ENCODE measurements around the gene SLC7A1. TPM values are rescaled to one million over a fixed set of nuclear protein-coding genes. Genes with fewer than 3 reads are reported as not detected.

Gene SLC7A1
- total RNA-seq, 1 experiment from 2014 or later, result 84.5 TPM

DNA sequence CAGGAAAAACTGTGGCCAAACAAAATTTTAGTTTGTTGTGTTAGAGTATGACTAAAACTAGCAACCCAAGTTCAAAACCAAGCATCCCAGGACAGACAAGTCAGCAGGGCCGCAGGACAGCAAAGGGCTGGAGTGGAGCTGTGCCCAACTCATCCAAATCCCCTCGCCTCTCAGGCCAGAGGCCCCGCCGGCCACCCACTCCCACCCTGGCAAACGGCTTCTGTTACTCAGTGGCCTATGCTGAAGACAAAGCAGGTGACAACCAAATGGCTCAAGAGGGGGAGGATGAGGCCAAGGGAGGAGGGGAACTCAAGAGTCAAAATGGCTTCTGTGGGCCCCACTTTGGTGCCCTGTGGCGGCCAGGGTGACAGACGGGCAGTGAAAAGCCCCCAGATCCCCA lies 69.7 kb downstream of the SLC7A1 start:
- no peaks in the 10 kb centered on the region for H3K9me3 Mint-ChIP-seq
- H3K27me3 Mint-ChIP-seq (ENCODE audit: low read depth), result no peaks in the 10 kb centered on the region
- TF ChIP-seq SP1 (CRISPR knock-in tag; conservative IDR thresholded peaks at IDR 0.05) (no peak), MXD4 (CRISPR knock-in tag; IDR thresholded peaks at IDR 0.05; ENCODE audit: borderline replicate concordance) (no peak), TP53 (CRISPR knock-in tag; IDR thresholded peaks at IDR 0.05) (no peak), TEAD1 (CRISPR knock-in tag; IDR thresholded peaks at IDR 0.05) (no peak), IRF2 (CRISPR knock-in tag; IDR thresholded peaks at IDR 0.05; ENCODE audit: borderline replicate concordance, low read depth) (no peak), SMAD3 (CRISPR knock-in tag; IDR thresholded peaks at IDR 0.05; ENCODE audit: borderline replicate concordance) (no peak), KAT7 (CRISPR knock-in tag; IDR thresholded peaks at IDR 0.05; ENCODE audit: borderline replicate concordance) (no peak), ETV6 (CRISPR knock-in tag; IDR thresholded peaks at IDR 0.05) (no peak), ZNF232 (CRISPR knock-in tag; IDR thresholded peaks at IDR 0.05) (no peak), ZNF121 (CRISPR knock-in tag; IDR thresholded peaks at IDR 0.05) (no peak), ZNF263 (CRISPR knock-in tag; IDR thresholded peaks at IDR 0.05; ENCODE audit: low read depth) (no peak), GTF2I (CRISPR knock-in tag; conservative IDR thresholded peaks at IDR 0.05) (no peak)
- TF ChIP-seq, protein P1, sequence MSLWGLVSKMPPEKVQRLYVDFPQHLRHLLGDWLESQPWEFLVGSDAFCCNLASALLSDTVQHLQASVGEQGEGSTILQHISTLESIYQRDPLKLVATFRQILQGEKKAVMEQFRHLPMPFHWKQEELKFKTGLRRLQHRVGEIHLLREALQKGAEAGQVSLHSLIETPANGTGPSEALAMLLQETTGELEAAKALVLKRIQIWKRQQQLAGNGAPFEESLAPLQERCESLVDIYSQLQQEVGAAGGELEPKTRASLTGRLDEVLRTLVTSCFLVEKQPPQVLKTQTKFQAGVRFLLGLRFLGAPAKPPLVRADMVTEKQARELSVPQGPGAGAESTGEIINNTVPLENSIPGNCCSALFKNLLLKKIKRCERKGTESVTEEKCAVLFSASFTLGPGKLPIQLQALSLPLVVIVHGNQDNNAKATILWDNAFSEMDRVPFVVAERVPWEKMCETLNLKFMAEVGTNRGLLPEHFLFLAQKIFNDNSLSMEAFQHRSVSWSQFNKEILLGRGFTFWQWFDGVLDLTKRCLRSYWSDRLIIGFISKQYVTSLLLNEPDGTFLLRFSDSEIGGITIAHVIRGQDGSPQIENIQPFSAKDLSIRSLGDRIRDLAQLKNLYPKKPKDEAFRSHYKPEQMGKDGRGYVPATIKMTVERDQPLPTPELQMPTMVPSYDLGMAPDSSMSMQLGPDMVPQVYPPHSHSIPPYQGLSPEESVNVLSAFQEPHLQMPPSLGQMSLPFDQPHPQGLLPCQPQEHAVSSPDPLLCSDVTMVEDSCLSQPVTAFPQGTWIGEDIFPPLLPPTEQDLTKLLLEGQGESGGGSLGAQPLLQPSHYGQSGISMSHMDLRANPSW (CRISPR knock-in tag; conservative IDR thresholded peaks at IDR 0.05; ENCODE audit: low read depth), result no peak
- TF ChIP-seq, protein P2, sequence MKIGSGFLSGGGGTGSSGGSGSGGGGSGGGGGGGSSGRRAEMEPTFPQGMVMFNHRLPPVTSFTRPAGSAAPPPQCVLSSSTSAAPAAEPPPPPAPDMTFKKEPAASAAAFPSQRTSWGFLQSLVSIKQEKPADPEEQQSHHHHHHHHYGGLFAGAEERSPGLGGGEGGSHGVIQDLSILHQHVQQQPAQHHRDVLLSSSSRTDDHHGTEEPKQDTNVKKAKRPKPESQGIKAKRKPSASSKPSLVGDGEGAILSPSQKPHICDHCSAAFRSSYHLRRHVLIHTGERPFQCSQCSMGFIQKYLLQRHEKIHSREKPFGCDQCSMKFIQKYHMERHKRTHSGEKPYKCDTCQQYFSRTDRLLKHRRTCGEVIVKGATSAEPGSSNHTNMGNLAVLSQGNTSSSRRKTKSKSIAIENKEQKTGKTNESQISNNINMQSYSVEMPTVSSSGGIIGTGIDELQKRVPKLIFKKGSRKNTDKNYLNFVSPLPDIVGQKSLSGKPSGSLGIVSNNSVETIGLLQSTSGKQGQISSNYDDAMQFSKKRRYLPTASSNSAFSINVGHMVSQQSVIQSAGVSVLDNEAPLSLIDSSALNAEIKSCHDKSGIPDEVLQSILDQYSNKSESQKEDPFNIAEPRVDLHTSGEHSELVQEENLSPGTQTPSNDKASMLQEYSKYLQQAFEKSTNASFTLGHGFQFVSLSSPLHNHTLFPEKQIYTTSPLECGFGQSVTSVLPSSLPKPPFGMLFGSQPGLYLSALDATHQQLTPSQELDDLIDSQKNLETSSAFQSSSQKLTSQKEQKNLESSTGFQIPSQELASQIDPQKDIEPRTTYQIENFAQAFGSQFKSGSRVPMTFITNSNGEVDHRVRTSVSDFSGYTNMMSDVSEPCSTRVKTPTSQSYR (CRISPR knock-in tag; IDR thresholded peaks at IDR 0.05), result no peak
- TF ChIP-seq, protein P3, sequence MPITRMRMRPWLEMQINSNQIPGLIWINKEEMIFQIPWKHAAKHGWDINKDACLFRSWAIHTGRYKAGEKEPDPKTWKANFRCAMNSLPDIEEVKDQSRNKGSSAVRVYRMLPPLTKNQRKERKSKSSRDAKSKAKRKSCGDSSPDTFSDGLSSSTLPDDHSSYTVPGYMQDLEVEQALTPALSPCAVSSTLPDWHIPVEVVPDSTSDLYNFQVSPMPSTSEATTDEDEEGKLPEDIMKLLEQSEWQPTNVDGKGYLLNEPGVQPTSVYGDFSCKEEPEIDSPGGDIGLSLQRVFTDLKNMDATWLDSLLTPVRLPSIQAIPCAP (CRISPR knock-in tag; IDR thresholded peaks at IDR 0.05), result no peak
- TF ChIP-seq, protein P4, sequence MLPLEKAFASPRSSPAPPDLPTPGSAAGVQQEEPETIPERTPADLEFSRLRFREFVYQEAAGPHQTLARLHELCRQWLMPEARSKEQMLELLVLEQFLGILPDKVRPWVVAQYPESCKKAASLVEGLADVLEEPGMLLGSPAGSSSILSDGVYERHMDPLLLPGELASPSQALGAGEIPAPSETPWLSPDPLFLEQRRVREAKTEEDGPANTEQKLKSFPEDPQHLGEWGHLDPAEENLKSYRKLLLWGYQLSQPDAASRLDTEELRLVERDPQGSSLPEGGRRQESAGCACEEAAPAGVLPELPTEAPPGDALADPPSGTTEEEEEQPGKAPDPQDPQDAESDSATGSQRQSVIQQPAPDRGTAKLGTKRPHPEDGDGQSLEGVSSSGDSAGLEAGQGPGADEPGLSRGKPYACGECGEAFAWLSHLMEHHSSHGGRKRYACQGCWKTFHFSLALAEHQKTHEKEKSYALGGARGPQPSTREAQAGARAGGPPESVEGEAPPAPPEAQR (CRISPR knock-in tag; IDR thresholded peaks at IDR 0.05), result no peak
- TF ChIP-seq, protein P5, sequence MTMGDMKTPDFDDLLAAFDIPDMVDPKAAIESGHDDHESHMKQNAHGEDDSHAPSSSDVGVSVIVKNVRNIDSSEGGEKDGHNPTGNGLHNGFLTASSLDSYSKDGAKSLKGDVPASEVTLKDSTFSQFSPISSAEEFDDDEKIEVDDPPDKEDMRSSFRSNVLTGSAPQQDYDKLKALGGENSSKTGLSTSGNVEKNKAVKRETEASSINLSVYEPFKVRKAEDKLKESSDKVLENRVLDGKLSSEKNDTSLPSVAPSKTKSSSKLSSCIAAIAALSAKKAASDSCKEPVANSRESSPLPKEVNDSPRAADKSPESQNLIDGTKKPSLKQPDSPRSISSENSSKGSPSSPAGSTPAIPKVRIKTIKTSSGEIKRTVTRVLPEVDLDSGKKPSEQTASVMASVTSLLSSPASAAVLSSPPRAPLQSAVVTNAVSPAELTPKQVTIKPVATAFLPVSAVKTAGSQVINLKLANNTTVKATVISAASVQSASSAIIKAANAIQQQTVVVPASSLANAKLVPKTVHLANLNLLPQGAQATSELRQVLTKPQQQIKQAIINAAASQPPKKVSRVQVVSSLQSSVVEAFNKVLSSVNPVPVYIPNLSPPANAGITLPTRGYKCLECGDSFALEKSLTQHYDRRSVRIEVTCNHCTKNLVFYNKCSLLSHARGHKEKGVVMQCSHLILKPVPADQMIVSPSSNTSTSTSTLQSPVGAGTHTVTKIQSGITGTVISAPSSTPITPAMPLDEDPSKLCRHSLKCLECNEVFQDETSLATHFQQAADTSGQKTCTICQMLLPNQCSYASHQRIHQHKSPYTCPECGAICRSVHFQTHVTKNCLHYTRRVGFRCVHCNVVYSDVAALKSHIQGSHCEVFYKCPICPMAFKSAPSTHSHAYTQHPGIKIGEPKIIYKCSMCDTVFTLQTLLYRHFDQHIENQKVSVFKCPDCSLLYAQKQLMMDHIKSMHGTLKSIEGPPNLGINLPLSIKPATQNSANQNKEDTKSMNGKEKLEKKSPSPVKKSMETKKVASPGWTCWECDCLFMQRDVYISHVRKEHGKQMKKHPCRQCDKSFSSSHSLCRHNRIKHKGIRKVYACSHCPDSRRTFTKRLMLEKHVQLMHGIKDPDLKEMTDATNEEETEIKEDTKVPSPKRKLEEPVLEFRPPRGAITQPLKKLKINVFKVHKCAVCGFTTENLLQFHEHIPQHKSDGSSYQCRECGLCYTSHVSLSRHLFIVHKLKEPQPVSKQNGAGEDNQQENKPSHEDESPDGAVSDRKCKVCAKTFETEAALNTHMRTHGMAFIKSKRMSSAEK (CRISPR knock-in tag; IDR thresholded peaks at IDR 0.05; ENCODE audit: borderline replicate concordance), result no peak
- TF ChIP-seq, protein P6, sequence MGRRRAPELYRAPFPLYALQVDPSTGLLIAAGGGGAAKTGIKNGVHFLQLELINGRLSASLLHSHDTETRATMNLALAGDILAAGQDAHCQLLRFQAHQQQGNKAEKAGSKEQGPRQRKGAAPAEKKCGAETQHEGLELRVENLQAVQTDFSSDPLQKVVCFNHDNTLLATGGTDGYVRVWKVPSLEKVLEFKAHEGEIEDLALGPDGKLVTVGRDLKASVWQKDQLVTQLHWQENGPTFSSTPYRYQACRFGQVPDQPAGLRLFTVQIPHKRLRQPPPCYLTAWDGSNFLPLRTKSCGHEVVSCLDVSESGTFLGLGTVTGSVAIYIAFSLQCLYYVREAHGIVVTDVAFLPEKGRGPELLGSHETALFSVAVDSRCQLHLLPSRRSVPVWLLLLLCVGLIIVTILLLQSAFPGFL (CRISPR knock-in tag; IDR thresholded peaks at IDR 0.05; ENCODE audit: borderline replicate concordance), result no peak
- TF ChIP-seq, protein P7, sequence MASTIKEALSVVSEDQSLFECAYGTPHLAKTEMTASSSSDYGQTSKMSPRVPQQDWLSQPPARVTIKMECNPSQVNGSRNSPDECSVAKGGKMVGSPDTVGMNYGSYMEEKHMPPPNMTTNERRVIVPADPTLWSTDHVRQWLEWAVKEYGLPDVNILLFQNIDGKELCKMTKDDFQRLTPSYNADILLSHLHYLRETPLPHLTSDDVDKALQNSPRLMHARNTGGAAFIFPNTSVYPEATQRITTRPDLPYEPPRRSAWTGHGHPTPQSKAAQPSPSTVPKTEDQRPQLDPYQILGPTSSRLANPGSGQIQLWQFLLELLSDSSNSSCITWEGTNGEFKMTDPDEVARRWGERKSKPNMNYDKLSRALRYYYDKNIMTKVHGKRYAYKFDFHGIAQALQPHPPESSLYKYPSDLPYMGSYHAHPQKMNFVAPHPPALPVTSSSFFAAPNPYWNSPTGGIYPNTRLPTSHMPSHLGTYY (CRISPR knock-in tag; IDR thresholded peaks at IDR 0.05), result no peak
- peaks cover 5% of the 10 kb centered on the region; the same call in 1 of the 2 replicates for H3K4me1 Mint-ChIP-seq
- ChIA-PET POLR2A (no interaction called here), CTCF (interaction anchor here (1.1 kb wide), 1 partner anchor 17 kb away, joined by 7 read pairs; no protein-coding TSS in a partner anchor)
- DNase-seq (ENCODE audit: low spot score) (no peak), ATAC-seq (no peak)
- H3K36me3 Mint-ChIP-seq, result peaks cover 67% of the 10 kb centered on the region
- no peak overlapping the region for H3K4me3 Mint-ChIP-seq
- H3K27ac Mint-ChIP-seq, result 0 out of 2 replicates have a peak overlapping the region, but pooled peaks have one; percentile 49

All from WTC11 (cell line).